LHCN-M2 (cell line): ENCODE data around the gene LIMK1. TPM values are rescaled to one million over a fixed set of nuclear protein-coding genes. Genes with fewer than 3 reads are reported as not detected.

ENCODE experiments used
- DNase-seq: peaks from one replicate; pipeline ENCODE4 v3.0.0-alpha.2; 2012; ENCODE audit warnings: low read depth
- total RNA-seq: library from RNA; depleted of rRNA; stranded (reverse); fragments of >200 nt; gene quantifications from 2 replicates; pipeline ENCODE4 v1.2.3, GENCODE V29; 2014

LIMK1 gene
- total RNA-seq, 1 experiment from 2014 or later = 121 TPM

- peak; percentile 75 for DNase-seq
These were observed 521 bp downstream of the LIMK1 start for GRCh38 chr7:74083928-74084721.

- DNase-seq = peak; percentile 30
These were observed 1.3 kb downstream of the LIMK1 start for GRCh38 chr7:74084722-74085578.

- DNase-seq = no peak
These were observed 4.3 kb downstream of the LIMK1 start for GRCh38 chr7:74087791-74088453.

DNA sequence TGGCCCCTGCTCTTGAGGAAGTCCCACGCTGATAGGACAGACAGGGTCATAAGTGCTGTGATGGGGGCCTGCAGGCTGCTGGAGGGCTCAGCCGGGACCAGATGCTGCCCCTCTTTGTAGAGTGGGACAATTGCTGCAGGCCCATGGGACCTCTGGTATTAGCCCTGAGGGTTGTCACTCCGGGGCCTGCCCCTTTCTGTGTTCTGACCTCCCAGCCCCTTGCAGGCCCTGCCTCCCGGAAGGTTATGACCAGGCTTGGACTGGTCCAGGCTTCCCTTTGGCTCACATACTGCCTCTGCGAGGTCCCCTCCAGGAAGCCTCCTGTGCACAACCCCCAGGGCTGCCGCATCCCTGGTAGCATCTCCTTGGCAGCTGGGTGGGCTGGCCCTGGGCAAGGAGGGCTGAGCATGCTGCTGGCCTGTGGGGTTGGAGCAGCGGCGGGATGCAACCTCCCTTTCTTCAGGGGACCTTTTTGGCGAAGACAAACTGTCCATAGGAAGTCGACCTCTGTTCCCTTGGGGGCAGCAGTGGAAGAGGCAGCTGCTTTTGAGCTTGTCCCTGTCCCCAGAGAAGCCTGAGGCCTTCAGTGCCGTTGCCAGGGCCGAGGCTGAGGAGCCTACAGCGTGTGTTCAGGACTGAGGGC, 8.8 kb downstream of the LIMK1 start:
- DNase-seq = no peak

GRCh38 chr7:74092964-74093471, 9.4 kb downstream of the LIMK1 start:
- no peak for DNase-seq

GRCh38 chr7:74093671-74094223, 10.1 kb downstream of the LIMK1 start:
- no peak for DNase-seq

DNA sequence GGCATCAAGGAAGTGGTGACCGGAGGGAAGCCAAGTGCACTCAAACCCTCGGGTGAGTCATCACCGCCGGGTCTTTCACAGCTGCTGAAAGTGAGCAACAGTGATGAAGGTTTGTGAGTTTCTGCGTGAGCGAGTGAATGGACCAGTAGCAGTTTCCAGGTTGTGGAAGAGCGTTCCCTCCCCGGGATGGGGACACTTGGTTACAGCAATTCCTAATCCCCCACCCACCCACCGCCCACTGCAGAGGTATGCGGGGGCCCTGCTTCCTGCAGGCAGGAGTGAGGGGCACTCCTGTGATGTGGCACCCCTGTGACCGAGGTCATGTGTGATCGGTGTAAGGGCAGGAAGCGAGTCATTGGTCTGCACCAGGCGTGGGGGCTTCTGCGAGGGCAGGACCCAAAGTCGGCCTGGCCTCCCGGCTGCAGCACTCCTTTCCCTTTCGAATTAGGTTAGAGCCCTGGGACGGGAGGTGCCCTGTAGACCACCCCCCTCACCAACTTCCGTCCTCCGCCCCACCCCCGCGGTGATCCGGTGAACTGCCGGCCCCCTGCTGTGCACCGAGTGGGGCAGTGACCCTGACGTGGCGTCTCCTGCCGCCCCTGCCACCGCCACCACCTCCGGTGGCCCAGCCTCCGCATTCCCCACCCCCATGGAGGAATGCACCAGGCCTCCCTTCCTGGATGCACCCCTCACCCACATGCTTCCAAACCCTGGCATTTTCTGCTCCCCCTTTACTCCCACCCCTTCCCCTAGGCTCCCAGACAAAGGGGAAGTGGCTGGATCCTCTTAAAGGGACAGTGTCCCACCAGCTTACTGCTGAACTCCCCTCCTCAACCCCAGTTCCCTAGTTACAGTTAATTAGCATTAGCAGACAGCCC, 10.9 kb downstream of the LIMK1 start:
- peak; percentile 99 for DNase-seq

GRCh38 chr7:74095135-74095534, 11.5 kb downstream of the LIMK1 start:
- no peak for DNase-seq

GRCh38 chr7:74097937-74098614, 14.5 kb downstream of the LIMK1 start:
- DNase-seq = peak; percentile 93

GRCh38 chr7:74099031-74099430, 15.4 kb downstream of the LIMK1 start:
- no peak for DNase-seq

DNA sequence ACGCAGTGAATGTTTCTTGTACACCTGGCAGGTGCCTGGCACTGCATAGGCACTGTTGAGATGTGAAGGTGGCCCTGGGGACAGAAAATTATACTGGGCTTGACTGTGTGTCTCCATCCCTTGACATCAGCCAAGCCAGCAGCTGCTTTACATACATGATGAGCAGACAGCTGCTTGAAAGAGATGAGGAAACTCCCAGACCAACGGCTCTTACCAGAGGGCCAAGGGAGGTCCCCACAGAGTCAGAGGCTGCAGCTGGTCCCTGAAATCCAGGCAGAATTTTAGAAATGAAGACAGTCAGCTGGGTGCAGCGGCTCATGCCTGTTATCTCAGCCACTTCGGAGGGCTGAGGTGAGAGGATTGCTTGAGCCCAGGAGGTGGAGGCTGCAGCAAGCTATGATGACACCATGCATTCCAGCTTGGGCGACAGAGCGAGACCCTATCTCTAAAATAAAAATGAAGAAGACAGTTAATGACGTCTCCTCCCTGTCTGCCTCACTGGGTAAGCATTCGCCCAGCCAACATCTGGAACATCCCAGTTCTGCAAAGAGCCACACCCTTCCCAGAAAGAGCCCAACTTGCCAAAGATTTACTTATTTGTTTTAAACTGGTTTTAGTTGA, 17.6 kb downstream of the LIMK1 start:
- peak; percentile 94 for DNase-seq

GRCh38 chr7:74103219-74103772, 19.7 kb downstream of the LIMK1 start:
- no peak for DNase-seq

DNA sequence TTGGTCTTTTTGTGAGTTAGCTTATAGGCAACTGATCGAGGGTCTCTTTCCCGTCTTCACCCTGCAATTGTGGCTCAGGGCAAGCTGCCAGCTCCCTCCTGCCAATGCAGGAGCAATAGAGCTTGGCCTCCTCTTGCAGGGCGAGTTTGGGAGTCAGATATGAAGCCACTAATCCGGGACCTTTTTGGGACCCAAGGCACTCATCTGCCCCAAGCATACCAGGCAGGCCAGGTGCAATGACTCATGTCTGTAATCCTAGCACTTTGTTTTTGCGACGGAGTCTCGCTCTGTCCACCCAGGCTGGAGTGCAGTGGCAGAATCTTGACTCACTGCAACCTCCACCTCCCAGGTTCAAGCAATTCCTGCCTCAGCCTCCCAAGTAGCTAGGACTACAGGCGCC, 21.1 kb downstream of the LIMK1 start:
- DNase-seq = peak; percentile 75

DNA sequence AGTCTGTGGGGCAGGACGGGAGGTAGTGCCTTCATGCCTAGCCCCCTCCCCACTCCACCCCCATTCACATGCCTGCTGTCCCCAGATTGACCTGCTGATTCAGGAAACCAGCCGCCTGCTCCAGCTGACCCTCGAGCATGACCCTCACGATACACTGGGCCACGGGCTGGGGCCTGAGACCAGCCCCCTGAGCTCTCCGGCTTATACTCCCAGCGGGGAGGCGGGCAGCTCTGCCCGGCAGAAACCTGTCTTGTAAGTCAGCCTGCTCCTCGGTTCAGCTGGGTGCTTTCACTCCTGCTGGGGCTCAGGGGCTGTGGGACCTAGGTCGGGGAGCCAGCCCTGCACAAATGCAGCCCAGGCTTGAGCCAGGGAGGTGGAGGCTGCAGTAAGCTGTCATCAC, 22.4 kb downstream of the LIMK1 start:
- no peak for DNase-seq

DNA sequence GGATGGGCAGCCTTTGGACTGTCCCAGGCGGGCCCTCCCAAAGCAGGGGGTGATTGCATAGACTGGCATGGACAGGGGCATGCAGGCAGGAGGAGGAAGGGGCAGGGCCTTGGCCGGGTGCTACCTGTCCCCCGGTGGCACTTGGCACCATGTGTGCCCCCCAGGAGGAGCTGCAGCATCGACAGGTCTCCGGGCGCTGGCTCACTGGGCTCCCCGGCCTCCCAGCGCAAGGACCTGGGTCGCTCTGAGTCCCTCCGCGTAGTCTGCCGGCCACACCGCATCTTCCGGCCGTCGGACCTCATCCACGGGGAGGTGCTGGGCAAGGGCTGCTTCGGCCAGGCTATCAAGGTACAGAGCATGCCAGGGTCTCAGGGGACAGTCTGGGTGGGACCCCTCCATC, 23.2 kb downstream of the LIMK1 start:
- DNase-seq = no peak

DNA sequence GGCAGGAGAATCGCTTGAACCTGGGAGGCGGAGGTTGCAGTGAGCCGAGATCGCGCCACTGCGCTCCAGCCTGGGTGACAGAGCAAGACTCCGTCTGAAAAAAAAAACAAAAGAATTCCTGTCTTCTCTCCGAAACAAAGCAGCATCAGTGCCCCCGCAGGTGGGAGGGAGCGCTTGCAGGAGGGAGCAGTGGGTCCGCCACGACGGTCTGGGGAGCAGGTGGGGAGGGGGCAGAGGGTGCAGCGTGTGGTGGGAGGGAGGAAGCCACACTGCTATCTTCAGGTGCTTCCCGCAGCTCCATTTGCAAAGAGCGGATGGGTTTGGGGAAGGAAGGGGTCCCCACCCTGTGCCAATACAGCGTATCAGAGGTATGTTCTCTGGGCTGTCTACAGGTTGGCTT, 31.7 kb downstream of the LIMK1 start:
- DNase-seq = no peak

GRCh38 chr7:74116356-74116755, 32.8 kb downstream of the LIMK1 start:
- DNase-seq = no peak

GRCh38 chr7:74119831-74120230, 36.2 kb downstream of the LIMK1 start:
- no peak for DNase-seq
